Cardiac muscle cell (in vitro differentiated cells and primary cell): ENCODE data around the gene NTF3. TPM values are rescaled to one million over a fixed set of nuclear protein-coding genes. Genes with fewer than 3 reads are reported as not detected.
"Not testable (repeated sequence)": the region's sequence is repeated elsewhere in the genome, so short reads cannot be mapped to it uniquely, and the experiment has no call there.

Experiments used
- DNase-seq, 2 donors: peaks; one replicate each; pipeline versions ENCODE4 v3.0.0 to v3.0.0-alpha.2; 2010 to 2017; ENCODE audit warnings: low read depth in 1 of 2, low spot score in 1 of 2
- H3K27ac ChIP-seq: fragments of 200-600 bp; sonication (generic); 2 replicates; pipeline ENCODE4 v1.5.1; 2016
- H3K27me3 ChIP-seq: fragments of 200-600 bp; sonication (generic); 2 replicates; pipeline ENCODE4 v1.6.0; 2016; ENCODE audit warnings: control low read depth
- H3K36me3 ChIP-seq: fragments of 200-600 bp; sonication (generic); 2 replicates; pipeline ENCODE4 v1.5.1; 2016; ENCODE audit warnings: control low read depth
- H3K4me1 ChIP-seq: fragments of 200-600 bp; sonication (generic); 2 replicates; pipeline ENCODE4 v1.8.1; 2017; ENCODE audit warnings: low read depth, mild to moderate bottlenecking, mixed run types
- H3K4me3 ChIP-seq: fragments of 200-600 bp; sonication (generic); 2 replicates; pipeline ENCODE4 v1.5.1; 2016; ENCODE audit warnings: mild to moderate bottlenecking
- H3K9me3 ChIP-seq: fragments of 200-600 bp; sonication (generic); 2 replicates; pipeline ENCODE4 v1.5.1; 2017; ENCODE audit warnings: low read depth, mild to moderate bottlenecking, control low read depth
- CTCF ChIP-seq: IDR thresholded peaks from 2 replicates; pipeline ENCODE4 v1.5.1; 2012; ENCODE audit warnings: low read depth, mild to moderate bottlenecking, low read length
- polyA plus RNA-seq: library from polyadenylated mRNA; unstranded; fragments of >200 nt; fragmentation: Nextera tagmentation; extraction: Ambion mirVana; gene quantifications from 2 replicates; pipeline ENCODE4 v1.2.1, GENCODE V29; 2016
- total RNA-seq: library from RNA; depleted of rRNA; stranded (reverse); fragments of >200 nt; gene quantifications from 2 replicates; pipeline ENCODE4 v1.2.3, GENCODE V29; 2016

Gene NTF3
- total and polyA plus RNA-seq, 2 experiments from 2014 or later = 3.9 to 4.7 TPM

- H3K27ac ChIP-seq = no peak overlapping the region
- DNase-seq = no peak
- no peak for TF ChIP-seq CTCF
- H3K9me3 ChIP-seq = no peaks in the 10 kb centered on the region
- no peaks in the 10 kb centered on the region for H3K27me3 ChIP-seq
- no peak overlapping the region for H3K4me3 ChIP-seq
- H3K4me1 ChIP-seq = no peaks in the 10 kb centered on the region
- H3K36me3 ChIP-seq = no peaks in the 10 kb centered on the region
These were observed 101.5 kb downstream of the NTF3 start for GRCh38 chr12:5533368-5533767.

- no peak overlapping the region for H3K27ac ChIP-seq
- no peak overlapping the region for H3K4me3 ChIP-seq
- no peak for DNase-seq
- no peaks in the 10 kb centered on the region for H3K36me3 ChIP-seq
- H3K4me1 ChIP-seq = no peaks in the 10 kb centered on the region
- no peaks in the 10 kb centered on the region for H3K27me3 ChIP-seq
- no peak for TF ChIP-seq CTCF
- H3K9me3 ChIP-seq = no peaks in the 10 kb centered on the region
These were observed 102.7 kb downstream of the NTF3 start for GRCh38 chr12:5534426-5535199.

- H3K4me1 ChIP-seq = no peaks in the 10 kb centered on the region
- H3K9me3 ChIP-seq = no peaks in the 10 kb centered on the region
- H3K27ac ChIP-seq = no peak overlapping the region
- DNase-seq = no peak
- no peaks in the 10 kb centered on the region for H3K36me3 ChIP-seq
- no peak overlapping the region for H3K4me3 ChIP-seq
- H3K27me3 ChIP-seq = no peaks in the 10 kb centered on the region
- TF ChIP-seq CTCF = no peak
These were observed 103.6 kb downstream of the NTF3 start for GRCh38 chr12:5535541-5535940.

DNA sequence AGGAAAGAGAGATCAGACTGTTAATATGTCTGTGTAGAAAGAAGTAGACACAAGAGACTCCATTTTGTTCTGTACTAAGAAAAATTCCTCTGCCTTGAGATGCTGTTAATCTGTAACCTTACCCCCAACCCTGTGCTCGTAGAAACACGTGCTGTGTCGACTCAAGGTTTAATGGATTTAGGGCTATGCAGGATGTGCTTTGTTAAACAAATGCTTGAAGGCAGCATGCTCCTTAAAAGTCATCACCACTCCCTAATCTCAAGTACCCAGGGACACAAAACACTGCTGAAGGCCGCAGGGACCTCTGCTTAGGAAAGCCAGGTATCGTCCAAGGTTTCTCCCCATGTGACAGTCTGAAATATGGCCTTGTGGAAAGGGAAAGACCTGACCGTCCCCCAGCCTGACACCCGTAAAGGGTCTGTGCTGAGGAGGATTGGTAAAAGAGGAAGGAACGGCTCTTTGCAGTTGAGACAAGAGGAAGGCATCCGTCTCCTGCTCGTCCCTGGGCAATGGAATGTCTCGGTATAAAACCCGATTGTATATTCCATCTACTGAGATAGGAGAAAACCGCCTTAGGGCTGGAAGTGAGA lies 105.2 kb downstream of the NTF3 start:
- not testable (repeated sequence) for H3K36me3 ChIP-seq, H3K27me3 ChIP-seq, H3K4me3 ChIP-seq, H3K27ac ChIP-seq, H3K9me3 ChIP-seq, H3K4me1 ChIP-seq, DNase-seq

GRCh38 chr12:5537771-5538170 lies 105.9 kb downstream of the NTF3 start:
- no peak for DNase-seq
- no peak for TF ChIP-seq CTCF
- Histone ChIP-seq H3K27me3 (no peaks in the 10 kb centered on the region), H3K36me3 (no peaks in the 10 kb centered on the region), H3K4me3 (no peak overlapping the region), H3K4me1 (no peaks in the 10 kb centered on the region), H3K9me3 (no peaks in the 10 kb centered on the region), H3K27ac (no peak overlapping the region)
